ENCODE results near the gene HOXA6. TPM values are rescaled to one million over a fixed set of nuclear protein-coding genes. Genes with fewer than 3 reads are reported as not detected.

The HOXA6 gene
- total RNA-seq, 1 donor from 2014 or later: 0.80 TPM

DNA sequence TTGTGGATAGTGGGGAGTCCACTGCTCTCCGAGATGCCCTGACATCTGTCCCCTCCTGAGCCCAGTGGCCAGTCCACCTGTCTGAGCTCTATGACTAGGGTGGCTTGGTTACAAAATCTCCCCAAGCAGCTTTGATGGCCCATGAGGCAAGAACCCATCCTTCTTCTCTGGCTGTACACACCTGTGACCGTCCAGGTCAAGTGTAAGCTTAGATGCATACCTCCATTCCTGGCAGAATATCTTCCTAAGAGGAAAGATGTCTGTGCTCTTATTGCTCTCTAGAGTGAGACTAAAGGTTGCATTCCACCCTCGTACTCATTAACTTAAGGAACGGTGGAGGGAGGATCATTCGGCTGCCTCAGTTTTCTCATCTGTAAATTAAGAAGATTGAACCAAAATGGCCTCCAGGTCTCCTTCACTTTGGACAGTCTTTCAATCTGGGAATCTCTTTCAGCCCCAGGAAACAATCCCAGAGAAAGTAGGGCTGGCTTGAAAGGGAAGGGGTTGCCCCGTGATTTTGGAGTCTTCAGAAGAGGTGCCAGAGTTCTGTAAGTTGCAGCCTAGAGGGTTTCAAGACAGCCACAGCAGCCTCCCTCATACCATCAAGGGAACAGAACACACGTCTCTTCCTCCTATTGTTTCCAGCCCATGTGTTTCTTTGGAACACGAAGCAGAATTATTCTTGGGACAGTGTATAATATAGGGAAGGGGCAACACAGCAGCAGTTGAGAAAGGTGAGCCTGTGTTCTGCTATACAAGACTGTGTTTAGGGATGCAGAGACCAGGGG lies 22.5 kb downstream of the HOXA6 start:
- peak; percentile 88 for DNase-seq (ENCODE audit: low read depth)

DNA sequence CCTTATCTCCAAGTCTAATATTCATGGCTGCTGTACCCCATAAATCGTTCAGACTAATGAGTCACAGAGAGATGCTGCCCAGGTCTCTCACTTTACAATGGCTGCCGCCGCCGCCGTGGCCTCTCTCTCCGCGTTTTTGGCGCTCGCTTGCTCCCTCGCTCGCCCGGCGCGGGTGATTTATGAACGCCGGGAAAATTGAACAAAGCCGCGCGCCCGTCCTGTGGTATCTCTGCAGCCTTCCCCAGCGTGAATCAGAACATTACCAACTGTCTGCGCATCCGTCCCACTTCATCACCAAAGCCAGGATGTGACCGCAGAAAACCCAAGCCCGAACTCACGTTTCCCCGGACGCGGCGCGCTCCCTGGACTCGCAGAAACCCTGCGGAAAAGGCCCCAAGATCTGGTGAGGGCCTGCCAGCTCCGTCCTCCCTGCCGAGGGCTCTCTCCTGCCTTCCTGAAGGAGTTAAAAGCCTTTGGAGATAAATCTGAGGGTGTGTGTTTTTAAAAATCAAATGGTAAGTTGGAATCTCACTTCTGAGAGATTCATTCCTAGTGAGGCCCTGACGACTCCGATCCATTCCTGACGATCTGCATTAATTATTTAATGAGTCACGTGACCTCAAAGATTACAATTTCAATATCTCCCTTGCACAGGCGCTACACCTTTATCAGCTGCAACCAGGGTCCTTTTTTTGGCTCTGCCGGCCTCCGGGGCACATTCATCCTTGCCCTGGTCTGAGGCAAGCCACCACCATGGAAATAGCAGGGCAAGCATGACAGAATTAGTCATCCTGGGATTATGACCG lies 23.3 kb downstream of the HOXA6 start:
- no peak for DNase-seq (ENCODE audit: low read depth)

DNA sequence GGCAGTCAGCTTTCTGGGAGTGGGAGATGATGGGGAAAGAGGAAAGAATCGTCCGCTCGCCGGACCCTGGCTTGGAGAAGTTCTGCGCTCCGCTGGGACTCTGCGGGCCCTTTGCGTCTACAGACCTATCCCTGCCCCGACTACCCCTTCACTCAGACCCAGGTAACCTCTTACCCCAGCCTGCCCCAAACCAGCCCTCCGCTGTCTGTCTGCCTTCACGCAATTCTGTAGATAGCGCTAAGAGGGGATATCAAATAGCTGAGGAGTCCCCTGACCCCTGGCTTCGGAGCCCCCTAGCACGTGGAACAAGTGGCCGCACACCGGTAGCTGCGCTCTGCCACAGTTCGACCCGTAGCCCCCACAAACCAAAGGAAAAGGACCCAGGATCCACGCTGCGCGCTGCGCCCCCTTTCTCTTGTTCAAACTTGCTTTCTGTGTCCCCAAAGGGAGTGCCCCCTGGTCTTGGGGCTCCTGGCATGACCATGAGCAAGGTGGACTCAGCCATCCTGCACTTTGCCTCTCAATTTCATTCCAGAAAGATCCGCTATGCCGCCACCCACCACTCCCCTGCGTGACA lies 24.0 kb downstream of the HOXA6 start:
- no peak for DNase-seq (ENCODE audit: low read depth)

DNA sequence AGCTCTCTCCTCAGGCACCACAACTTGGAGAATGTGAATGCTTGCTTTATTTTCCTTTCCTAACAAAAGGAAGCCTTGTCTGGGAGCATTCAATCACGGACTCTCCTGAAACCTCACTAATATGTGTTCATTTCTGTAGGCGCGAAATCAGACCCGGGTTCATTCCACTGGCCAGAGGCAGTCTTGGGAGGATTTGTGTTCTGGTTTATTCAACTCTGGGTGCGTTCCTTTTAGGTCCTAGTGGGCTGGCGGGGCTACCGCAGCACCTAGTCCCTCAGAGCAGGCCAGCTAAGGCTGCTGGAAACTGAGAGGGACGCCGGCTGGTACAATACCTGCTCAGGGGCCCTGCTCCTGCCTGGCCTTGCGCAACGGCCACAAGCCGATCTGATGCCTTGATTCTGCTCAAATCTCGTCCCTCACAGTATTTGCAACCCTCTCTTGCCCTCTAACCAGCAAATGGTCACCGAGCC lies 24.5 kb downstream of the HOXA6 start:
- no peak for DNase-seq (ENCODE audit: low read depth)

DNA sequence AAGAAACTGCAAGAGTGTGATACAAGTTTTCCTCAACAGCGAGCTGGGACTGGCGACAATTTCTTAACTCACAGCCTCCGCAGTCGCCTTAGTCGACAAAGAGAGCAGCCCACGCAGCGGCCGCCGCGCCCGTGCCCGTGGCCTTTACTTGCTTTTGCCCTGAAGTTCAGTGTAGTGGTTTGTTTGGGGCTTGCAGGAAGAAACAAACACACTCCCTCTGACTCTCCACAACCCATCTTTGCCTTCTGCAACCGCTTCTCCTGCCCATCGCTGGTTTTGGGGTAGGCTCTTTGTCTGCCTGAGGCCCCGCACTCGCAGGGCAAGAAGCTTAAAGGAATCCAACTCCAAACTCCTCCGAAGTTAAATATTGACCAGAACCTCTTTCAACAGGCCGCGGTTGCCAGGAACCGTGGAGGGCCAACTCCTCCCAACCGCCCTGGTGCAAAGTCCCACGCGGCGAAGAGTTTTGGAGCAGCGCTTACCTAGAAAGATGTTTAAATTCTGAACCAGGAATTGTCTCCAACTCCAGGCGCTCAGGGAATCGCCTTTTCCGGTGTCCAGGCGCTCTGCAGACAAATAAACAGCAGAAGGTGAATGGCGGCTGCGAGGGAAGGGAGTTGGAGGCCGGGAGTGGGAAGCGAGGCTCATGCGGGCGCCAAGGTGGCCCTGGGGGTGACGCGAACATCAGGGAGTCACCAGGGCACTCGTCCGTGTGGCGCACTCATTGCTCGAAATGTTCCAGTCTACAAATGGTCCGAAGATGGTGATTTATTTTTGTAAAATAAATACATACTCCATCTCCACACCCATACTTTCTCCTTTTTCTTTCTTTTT lies 25.3 kb downstream of the HOXA6 start:
- DNase-seq (ENCODE audit: low read depth): no peak

DNA sequence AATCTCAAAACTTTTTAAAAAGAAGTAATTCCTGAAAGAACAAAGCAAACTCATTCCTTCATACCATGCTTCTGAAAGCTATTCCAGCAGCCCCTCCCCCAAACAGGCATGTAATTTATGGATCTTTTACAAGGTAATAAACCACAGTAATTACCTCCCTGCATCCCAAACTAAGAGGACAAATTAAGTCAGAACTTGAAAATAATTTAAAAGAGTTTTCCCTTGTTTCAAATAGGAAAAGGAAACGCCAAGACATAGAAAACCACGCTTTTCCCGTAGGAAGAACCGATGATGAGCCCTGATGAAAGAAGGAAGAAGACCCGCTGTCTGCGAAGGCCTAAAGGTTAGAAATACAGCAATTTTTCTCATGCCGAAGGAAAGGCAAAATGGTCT lies 25.9 kb downstream of the HOXA6 start:
- no peak for DNase-seq (ENCODE audit: low read depth)

DNA sequence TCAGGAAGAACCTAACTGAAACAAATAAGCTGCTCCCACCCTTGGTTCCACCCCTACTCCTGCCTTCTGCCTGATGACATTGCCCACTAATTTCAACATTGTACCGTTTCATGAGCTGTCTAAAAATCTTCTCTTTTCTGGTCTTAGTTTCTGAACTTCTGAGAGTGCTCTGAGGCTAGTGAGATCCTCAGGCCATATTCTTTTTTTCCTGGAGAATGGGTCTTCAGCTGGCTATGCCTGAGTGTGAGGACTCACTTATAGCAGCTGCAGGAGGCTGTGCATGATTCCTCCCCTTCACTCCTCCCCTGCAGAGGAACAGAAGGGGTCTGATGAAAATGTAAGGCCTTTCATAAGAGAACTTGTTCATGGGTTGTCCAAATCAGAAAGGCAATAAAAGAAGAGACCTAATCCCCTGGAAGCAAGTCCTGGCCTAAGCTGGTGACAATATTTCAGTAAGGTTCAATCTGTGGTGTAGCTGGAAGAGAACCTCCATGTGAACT lies 28.1 kb downstream of the HOXA6 start:
- DNase-seq (ENCODE audit: low read depth): no peak

DNA sequence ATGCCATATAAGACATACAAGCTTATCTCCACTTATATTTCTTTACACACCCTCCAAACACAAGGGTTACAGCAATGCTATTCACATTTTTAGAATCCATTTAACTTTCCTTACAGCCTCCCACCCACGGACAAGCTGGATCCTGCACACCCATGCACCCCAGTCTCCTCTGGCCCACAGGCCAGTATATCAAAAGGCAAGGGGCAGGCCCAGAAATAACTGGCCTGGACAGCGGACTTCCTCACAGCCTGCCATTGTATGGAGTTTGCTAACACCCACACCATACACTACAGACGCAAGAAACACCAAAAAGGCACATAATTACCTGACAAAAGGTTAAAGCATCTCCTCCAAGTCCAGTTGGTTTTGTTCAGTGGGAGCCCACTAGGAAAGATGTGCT lies 29.0 kb downstream of the HOXA6 start:
- DNase-seq (ENCODE audit: low read depth): no peak

DNA sequence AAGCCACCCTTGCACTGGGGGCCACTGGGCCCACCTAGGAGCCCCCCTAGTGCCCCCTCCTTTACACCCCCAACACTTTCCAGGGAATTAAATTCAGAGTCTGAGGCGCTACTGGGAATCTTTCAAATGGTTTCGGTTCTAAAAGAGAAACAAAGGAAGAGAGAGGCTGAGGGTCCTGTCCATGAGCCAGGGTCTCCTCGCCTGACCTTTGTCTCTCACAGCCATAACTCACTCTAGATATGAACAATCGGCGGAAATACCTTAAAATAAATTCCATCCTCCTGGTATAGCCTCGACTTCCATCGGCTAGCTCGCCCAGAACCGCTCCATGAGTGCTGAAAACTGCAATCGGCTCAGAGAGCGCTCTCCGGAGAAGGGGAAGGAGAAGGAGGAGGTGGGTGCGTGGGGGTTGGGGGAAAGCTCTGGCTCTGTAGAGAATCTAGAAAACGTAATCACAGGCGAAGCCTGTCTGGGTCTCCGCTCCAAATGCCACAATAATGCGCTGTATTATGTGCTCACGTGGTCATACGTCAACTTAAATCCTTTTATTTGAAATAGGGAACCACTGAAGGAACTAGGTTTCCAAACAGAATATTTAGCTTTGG lies 29.6 kb downstream of the HOXA6 start:
- DNase-seq (ENCODE audit: low read depth): no peak

DNA sequence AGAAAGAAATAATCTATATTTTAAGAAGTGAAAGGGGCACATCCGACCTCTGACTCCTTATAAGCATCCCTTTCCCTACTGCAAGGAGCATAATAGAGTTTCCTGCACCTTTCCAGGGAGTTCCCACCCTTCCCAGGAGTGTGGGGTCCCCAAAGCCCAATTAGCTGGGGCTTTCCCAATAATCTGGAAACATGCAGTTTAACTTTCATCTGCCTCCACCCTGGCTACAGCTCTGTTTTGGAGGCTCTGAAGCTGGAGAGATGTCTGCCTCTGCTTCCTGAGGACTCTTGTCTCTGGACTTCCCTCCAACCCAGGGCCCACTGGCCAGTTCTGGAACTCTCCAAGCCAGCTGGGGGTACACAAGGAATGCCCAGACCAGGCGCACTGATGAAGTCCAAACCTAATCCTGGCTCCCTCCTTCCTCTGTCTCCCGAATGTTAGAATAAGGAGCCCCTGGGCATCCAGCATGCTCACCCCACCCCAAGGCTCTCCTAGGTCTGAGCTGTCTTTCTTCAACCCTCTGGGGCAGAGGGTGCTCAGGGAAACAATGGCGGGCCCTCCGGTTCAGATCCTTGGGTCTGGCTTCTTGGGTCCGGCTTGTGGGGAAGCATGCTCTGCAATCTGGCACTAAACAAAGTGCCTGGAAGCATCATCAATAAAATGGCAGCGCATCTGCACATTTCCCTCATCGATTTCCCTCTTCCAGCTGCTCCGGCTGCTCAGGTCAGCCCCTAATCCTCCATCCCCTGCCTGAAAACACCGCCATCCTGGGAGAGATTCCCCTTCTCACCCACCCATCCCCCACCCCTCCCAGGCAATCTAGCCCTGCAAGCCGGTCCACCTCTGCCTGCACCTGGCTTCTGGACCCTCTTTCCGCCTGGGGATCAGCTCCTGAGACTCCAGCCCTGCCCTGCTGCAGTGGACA lies 30.4 kb downstream of the HOXA6 start:
- no peak for DNase-seq (ENCODE audit: low read depth)

DNA sequence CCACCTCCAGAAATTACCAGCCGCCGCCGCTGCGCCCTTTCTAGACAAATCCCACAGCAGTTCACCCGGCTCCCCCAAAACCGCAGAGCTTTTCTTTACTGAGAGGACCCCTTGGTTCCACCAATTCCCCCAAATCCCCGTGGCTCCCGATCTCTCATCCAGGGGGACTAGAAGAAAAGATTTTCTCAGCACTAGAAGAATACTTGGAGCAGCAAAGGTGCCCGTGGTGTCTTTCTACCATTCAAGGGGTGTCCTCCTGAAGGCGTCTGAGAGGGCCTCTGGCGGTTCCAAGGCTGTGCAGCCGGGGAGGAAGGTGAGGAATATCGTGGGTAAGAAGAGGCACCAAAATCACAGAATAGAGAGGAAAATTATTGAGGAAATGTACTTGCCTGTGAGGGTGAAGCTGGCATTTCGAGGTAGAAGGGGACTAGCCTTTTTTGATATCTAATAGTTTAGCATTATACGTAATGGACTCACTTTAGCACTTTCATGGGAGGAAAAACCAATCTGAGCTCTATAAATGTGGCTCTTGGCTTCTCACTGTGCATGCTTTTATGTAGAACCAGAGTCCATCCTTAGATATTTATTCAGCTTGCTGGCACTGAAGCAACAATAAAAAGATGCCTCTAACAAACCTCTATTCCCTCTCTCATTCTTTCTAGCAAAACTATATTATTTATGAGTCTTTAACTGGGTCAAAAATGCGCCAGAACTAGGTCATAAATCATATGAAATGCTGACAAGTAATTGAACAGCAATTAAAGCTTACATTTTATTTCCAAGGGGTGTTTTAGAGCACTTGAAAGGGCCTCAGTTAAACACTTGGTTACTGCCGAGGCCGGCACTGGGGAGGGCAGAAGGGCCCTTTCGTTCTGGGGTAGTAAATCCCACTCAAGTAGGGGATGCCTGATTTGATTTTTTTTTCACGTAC lies 31.3 kb downstream of the HOXA6 start:
- DNase-seq (ENCODE audit: low read depth): no peak

DNA sequence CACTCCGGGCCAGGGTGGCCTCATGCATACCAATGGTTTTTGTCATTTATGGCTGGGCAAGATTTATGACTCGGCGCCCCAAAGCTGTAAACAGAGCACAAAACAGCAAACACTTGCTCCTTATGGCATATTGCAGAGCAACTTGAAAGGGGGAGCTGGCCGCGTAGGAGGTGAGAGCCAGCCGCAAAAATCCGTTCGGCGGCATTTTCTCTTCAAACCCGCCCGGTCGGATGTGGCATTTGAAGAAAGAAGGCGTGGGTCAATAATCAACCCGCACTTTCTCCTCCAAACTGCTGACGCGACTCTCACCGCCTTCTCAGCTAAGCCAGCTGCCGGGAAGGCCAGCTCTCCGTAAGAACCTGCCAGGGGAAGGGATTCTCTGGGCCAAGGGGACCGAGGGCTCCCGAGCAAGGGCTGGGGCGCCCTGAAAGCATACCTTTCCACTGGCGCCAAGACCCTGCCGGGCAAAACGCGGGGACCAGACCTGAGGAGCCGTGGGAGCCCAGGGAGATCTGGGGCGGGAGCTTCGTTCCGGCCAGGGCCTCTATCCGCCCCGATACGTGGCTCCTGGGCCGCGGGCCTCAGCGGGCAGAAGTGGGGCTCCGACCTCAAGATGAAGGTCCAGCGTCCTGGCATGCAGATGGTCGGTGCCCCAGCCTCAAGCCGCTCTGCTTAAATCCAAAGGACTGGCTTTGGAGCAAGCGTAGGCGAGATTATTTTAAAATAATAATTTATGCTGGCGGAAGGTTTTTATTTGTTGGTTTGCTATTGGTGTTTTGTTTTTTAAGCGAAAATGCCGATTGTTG lies 32.1 kb downstream of the HOXA6 start:
- no peak for DNase-seq (ENCODE audit: low read depth)

DNA sequence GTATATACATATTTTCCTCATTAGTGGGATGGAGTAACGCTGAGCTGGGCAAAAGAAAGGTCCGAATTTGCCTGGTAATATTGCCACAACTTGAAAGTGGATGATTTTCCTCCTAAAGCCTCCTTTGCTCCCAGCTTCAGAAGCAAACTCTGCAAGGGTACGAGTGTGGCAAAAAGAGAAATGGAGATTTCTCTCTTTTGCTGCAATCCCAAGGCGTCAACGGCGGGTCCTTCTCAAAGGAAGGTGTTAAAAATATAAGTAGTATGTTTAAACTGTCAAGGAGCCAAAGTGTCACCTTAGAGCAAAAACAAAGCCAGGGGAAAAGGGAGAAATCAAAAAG lies 32.7 kb downstream of the HOXA6 start:
- DNase-seq (ENCODE audit: low read depth): no peak

DNA sequence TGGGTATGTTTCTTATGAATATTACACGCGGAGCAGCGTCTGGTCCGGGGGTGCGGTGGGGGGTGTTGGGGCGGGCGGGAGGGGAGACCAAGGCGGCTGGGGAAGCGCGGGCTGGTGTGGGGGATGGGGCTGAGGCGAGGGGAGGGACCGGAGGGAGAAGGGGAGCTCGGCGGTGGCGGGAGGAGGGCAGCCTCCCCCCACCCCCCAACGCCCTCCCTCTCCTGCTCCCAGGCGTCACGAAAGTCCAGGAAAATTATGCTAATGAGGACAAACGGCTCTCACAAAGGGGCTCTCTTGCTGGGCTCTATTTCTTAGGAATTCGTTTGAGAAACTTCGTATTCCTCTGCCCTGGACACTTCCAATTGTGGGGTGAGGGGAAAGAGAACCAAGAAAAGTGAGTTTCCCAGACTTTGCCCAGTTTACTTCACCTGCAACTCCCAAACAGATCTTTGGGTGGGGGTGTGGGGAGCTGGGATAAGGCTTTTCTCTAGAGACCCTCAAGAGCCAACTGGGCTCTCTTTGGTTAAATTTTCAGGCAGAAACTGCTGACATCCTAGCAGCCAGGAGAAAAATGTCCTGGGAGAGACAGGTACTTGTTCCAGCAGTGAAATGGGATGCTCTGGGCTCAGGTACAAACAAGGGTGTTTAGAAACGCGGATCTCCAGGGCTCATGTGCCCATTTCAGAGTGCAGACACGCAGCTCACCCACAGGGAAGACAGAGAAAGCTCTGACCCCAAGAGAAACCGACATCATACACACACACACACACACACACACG lies 33.4 kb downstream of the HOXA6 start:
- DNase-seq (ENCODE audit: low read depth): peak; percentile 70

DNA sequence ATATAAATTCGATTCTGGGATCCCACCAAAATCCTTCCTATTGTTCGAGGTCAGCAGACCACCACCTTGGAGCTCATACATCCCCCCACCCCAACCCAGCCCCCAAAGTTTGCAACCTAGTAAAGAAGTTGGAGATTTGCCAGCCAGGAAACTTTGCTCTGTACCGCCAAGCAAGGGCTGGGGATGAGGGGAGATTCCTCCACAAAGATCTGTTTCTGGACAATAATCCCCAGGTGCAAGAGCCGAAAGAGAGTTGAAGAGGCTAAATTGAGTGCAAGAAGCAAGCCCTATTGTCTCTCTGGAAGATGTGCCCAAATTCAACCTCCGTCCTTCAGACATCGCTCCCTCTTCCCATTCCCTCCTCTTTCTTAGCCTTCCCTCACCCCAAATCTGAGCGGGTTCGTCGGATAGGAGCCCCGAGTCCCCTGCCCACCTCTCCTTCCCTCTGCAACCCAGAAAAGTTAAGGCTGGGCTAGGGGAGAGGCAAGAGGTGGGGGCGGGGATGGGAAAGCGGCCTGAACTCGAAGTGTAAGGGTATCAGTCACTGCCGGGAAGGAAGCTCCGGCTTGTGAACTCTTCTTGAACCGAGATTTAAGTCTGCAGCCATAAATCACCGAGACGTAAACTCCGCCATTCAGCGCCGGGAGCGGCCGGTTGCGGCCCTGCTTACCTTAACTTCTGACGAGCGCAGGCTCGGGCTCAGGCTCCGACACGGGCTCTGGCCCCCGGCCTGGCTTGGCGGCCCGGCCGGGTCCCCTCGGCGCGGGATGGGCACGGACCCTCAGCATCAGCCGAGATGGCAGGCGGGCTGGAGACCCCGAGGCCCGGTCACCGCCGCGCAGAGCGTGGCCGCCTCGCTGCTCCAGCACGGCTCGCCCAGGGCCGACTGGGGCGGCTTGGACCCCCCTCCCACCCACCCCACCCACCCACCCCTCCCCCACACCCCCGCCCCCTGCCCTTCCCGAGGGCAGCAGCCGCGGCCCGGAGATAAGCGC lies 34.3 kb downstream of the HOXA6 start:
- peak; percentile 79 for DNase-seq (ENCODE audit: low read depth)

DNA sequence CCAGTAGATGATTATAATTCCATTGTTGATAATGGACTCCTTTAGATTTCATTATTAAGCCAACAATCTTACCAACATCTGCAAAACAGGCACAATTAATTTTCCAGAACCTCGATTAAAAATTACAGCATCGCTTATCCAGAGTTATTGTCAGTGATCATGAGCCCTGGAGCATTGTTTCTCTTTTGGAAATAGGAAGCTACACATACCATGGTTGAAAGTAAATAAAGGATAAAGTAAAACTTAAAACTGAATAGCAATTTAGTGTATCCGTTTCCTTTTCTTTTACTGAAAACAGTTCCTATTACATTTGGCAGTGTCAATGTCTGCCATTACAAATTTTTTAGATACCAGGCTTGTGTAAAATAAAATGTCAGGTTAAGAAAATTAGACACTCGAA lies 35.2 kb downstream of the HOXA6 start:
- no peak for DNase-seq (ENCODE audit: low read depth)
